HG03520 (cell line): ENCODE data around the gene EBLN1.

ENCODE experiments used
- ATAC-seq: cut with Tn5 transposase; IDR thresholded peaks from one replicate; pipeline ENCODE4 v1.9.1; 2021; ENCODE audit warnings: mild to moderate bottlenecking, moderate library complexity; ENCODE audit not compliant: unreplicated experiment

Gene EBLN1

GRCh38 chr10:22217842-22218241 lies at the start of gene EBLN1:
Gene EBLN1 (minus strand): TSS chr10:22218015. CDS start chr10:22209983, 8,032 bp downstream.
- no peak for ATAC-seq

DNA sequence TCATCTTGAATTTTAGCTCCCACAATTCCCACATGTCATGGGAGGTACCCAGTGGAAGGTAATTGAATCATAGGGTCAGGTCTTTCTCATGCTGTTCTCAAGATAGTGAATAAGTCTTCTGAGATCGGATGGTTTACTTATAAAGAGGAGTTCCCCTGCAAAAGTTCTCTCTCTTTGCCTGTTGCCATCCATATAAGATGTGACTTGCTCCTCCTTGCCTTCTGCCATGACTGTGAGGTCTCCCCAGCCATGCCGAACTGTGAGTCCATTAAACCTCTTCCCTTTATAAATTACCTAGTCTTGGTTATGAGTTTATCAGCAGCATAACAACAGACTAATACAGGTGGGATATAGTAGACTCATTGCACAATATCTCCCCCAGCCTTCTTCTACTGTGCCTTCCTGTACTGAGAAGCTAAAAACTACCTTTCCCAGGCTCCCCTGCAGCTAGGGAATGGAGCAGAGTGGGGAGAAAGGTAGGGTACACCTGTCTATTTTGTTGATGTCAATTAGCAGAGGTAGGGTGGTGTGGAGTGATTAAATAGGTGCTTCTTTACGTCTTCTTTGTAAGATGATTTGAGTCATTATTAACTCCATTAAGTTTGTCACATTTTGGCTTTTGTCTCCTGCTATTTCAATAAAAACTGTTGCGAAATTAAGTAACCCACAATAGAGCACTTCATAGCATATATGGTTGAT lies 48.2 kb upstream of the EBLN1 start:
- ATAC-seq = no peak

DNA sequence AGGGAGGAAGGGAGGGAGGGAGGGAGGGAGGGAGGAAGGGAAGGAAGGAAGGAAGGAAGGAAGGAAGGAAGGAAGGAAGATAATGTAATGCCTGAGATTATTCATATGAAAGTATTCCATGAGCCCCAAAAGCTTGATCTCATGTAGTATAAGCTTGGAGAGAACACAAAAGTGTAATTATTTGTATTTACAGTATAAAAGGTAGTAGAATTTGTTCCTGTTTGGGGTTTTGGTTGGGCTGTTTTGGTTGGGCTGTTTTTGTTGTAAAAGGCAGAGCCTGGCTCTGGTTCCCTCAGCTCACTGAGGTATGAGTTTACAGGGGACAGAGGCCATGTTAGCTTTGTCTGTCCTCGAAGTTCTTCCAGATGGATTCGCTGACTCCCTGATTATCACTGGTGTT lies 45.3 kb upstream of the EBLN1 start:
- no peak for ATAC-seq

GRCh38 chr10:22259280-22259679 lies 41.5 kb upstream of the EBLN1 start:
- no peak for ATAC-seq

DNA sequence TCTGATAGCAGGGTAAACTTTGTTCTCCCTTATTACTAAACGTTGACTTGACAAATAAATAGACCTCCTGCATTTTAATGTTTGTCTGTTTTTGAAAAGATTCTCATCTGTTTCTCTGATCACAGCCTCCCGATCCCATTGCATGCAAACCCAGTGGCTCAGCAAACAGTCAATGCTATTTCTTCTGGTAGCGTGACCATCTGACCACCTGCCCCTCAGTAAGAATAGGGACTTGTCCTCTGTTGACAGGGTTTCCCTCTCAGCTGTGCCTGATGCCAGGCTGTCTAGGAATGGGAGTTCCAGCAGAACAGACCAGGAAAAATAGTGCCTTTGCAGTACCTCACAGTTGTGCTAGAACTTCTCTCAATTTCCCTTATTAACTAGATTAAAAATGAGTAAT lies 40.7 kb upstream of the EBLN1 start:
- ATAC-seq = no peak

DNA sequence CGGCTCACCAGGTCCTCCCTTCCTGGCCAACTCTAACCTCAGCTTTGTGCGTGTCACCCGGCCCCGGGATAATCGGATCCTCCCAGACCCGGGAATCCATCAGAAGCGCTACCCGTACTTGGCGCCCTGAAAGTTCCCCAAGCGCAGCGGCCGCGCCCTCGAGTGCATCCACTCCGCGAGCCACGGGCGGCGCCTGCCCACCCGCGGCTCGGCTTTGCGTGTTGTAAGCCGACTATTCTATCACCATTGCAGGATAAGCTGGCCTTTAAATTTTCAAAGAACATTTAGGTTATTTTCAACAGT lies 35.7 kb upstream of the EBLN1 start:
- no peak for ATAC-seq

DNA sequence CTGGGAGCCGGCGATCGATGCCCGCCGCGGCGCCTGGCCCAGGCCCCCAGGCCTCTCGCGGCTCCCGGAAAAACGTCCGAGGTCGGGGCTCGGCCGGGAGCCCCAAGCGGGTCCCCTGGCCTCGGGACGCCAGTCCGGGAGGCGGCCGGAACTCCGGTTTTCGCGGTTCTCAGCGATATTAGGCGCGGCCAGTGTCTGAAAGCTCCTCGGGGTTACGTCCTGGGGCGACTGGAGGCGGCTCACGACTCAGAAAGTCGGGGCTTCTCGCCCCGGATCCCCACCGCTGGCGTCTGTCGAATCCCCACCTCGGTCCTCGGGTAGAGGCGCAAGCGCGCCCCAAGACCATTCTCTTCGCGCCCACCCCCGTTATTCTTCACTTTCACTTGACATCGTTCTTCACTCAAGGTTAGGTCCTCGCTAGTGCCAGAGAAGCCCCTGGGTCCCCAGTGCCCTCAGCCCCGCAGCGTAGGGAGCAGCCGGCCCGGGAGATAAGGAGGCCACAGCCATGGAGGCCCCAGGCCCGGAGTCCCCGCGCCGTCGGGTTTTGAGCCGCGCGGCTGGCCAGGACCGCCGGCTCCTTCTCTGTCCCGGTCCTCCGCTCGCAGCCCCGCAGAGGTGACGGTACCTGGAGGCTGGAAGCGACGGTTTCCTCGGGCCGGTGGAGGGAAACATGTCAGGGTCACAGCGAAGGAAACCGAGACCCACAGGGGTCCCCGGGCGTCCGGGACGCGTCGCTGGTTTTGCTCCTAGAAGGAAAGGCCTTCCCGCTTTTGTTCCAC lies 35.2 kb upstream of the EBLN1 start:
- peak; percentile 32 for ATAC-seq

GRCh38 chr10:22252224-22252800 lies 34.5 kb upstream of the EBLN1 start:
- peak; percentile 59 for ATAC-seq

DNA sequence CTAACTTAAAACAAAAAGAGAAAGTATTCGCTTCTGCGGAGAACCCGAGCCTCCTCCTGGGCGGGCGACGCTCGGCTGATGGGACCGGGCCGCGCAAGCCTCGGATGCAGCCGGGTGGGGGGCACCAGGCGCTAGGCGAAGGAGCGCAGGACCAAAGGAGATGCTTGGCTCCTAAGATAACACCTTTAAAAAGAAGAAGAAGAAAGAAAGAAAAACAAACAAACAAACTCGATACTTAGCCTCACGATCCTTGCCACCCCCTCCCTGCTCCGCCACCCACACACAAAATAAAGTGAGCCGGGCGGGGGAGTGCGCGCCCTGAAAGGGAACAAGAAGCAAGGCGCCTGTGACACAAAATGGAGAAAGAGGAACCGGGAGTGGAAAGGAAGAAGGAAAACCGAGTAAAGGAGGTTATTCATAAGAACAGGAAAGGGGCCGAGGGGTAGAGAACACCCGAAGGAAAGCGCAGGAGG lies 34.0 kb upstream of the EBLN1 start:
- peak; percentile 39 for ATAC-seq

DNA sequence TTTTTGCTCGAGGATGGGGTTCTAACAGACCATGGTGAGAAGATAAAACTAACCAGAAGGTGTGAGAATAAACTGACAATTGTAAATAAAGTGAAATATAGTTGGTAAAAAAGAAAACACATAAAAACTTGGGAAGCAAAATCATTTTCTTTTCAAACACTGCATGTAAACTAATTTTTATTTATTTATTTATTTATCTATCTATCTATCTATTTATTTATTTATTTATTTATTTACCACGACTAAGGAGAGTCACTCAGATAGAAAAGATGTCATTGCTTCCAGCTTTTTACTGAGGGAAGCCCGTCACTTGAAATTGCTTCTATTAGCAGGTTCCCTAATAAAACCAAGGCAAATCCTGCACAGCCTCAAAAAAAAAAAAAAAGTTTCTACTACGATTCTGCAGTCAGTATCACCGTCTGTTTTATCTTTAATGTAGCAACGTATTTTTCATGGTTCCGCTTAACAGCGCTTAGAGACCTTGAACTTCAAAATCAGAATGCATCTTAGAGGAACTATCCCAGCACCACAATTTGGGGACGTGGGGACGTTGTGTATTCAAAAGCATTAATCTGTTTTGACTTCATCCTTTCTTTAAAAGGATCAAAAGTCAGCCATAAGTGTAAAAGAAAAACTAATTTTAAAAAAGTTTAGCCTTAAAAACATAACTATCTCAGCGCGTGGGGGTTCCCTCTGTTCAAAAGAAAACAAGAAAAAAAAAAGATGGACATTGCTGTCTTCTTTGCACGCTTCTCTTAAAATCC lies 33.3 kb upstream of the EBLN1 start:
- ATAC-seq = no peak

- no peak for ATAC-seq
Measured at GRCh38 chr10:22247636-22248035, 29.8 kb upstream of the EBLN1 start.

DNA sequence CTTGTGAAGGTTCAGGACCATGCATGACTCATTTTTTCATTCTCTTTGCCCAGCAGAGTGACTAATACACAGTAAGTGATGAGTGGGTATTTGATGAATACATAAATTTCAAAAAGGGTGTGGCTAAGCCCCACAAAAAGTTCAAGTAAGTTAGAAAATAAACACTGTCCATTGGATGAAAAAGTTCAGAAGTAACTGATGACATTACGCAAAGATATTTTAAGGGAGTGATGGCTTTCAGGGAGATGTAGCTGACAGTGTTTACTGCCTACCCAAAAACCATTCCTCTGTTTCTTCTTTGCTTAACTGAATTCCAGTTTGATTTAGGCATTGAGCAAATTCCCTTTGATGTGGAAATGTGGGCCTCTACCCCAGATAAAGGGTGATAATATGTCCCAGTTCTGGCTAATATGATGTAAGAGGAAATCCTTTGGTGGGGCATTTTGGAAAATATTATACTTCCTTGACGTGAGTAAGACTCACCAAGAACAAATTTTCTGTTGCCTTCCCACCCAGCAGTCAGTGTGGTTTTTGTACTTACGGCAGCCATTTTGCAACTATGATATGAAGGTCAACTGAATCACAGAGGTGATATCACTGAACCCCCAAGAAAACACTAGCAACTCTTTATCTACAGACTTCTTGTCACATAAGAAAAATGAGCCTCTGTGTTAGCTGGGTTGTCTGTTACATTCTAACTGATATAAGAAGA lies 29.0 kb upstream of the EBLN1 start:
- no peak for ATAC-seq

DNA sequence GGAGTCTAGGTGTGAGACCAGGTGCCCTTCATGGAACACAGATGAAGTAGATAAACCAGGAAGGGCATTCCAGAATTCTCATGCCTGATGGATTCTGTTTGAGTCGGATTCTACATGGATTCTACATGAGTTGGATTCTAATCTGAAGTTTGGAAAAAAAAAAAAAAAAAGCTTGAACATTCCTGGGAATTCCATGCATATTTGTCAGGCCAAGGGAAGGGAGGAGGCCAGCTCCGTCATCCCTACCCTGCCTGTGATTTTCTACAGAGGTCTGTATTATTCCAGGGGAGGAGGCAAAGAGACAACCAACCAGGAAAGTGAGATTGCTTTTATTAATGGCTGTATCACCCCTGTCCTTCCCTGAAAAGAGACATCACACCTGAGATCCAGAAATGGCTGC lies 27.8 kb upstream of the EBLN1 start:
- no peak for ATAC-seq

DNA sequence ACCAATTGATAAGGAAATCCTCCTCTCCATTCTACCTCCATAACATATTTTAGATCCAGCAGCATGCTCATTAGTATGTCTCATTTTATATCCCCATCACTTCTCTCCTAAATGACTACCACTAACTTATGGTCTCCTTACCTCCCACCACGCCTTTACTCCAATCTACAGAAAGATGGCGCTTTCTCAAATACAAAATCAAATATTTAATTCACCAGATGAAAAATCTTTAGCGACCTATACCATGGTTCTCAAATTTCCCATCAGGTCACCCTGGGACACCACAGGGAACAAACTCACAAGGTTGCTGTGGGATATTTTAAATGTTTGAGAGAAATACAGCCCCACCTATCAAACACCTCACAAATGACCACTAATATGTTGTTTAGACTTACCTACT lies 27.0 kb upstream of the EBLN1 start:
- no peak for ATAC-seq

DNA sequence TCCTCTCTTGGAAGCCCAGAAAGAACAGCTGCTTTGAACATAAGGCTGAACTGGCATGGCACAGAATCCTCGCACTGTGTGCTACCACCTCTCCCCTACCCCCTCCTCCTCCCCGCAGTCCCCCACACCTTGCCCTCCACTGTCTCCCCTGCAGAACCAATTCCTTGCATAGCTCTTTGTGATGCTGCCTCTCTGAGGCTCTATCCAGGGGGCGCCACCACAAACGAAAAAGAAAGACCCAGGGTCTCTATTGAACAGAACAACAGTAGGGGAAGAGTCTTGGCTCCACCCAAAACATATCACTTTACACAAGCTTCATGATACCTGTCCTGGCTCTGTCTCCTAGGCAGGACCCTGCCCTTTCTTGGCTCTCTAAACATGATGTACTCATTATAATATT lies 26.2 kb upstream of the EBLN1 start:
- ATAC-seq = no peak

DNA sequence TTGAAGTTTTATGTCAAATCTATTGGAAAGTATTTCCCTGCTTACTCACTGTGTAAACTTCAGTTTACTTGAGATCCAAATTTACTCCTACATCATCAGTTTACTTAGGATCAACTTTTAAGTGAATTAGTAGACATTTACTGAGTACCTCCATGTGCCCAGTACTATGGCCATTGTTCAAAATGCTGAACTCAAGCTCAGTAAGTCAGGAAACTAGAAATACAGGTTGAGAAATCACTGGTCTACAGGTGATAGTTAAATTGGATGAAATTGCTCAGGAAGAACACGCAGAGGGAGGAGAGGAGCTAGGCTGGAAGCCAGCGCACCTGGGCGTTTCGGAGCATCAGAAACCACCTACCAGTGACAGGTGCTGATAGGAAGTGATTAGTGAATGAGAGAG lies 25.5 kb upstream of the EBLN1 start:
- ATAC-seq = no peak

- ATAC-seq = no peak
Measured at GRCh38 chr10:22231260-22231659, 13.4 kb upstream of the EBLN1 start.

GRCh38 chr10:22230158-22230833 lies 12.5 kb upstream of the EBLN1 start:
- no peak for ATAC-seq

DNA sequence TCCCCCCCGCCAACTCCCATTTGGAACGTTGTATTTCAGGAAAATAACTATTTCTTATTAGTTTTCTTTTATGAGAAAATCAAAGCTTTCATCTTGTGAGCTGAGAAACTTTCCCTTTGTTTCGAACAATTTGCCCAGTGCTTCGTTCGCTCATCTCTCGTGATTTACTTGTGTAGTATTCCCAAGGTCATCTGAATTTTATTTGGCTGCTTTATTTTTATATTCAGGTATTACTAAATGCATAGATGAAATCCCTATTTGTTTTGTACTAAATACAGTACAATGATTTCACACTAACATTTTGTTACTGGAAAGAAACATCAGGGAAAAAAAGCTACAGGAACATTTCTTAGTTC lies 12.0 kb upstream of the EBLN1 start:
- ATAC-seq = no peak
